Esophagus muscularis mucosa (tissue), 4 donors: ENCODE results near the gene USP10. TPM values are rescaled to one million over a fixed set of nuclear protein-coding genes. Genes with fewer than 3 reads are reported as not detected.

Experiments
- DNase-seq: peaks from one replicate; pipeline ENCODE4 v3.0.0-alpha.2; 2017; ENCODE audit errors: extremely low spot score
- H3K27ac ChIP-seq, 4 donors: fragments of 200-600 bp; sonication (generic); replicated peaks in 1 of 4; 1 replicate in 3 of 4; 2 replicates in 1 of 4; pipeline ENCODE4 v1.5.1; 2016 to 2019; ENCODE audit warnings: mild to moderate bottlenecking in 1 of 4
- H3K27me3 ChIP-seq, 4 donors: fragments of 200-600 bp; sonication (generic); one replicate each; pipeline versions ENCODE4 v1.5.1 to v1.6.0; 2016 to 2019
- H3K36me3 ChIP-seq, 4 donors: fragments of 200-600 bp; sonication (generic); one replicate each; pipeline ENCODE4 v1.5.1; 2016 to 2019
- H3K4me1 ChIP-seq, 4 donors: fragments of 200-600 bp; sonication (generic); one replicate each; pipeline ENCODE4 v1.5.1; 2016 to 2019
- H3K4me3 ChIP-seq, 4 donors: fragments of 200-600 bp; sonication (generic); 1 replicate in 2 of 4; 2 replicates in 2 of 4; pipeline ENCODE4 v1.5.1; 2016 to 2019; ENCODE audit warnings: mild to moderate bottlenecking in 4 of 4, moderate library complexity in 1 of 4
- H3K9me3 ChIP-seq, 4 donors: fragments of 200-600 bp; sonication (generic); 1 replicate in 3 of 4; 2 replicates in 1 of 4; pipeline ENCODE4 v1.5.1; 2016 to 2019
- CTCF ChIP-seq, 3 experiments: fragments of 200-600 bp in 2 of 3; fragments of 450-650 bp in 1 of 3; sonication (generic) in 2 of 3; IDR thresholded peaks; one replicate each; pipeline ENCODE4 v1.5.1; 2017 to 2019; ENCODE audit warnings: antibody characterized with exemption in 3 of 3, mild to moderate bottlenecking in 2 of 3, moderate library complexity in 1 of 3
- EP300 ChIP-seq: sonication (generic); formaldehyde crosslinking; IDR thresholded peaks from one replicate; pipeline ENCODE4 v1.6.1; 2017; ENCODE audit warnings: antibody characterized with exemption
- POLR2A ChIP-seq: fragments of 450-650 bp; IDR thresholded peaks from one replicate; pipeline ENCODE4 v1.6.1; 2017; ENCODE audit warnings: antibody characterized with exemption, moderate library complexity, mild to moderate bottlenecking, low read depth
- POLR2AphosphoS5 ChIP-seq, 2 donors: sonication (generic); formaldehyde crosslinking; IDR thresholded peaks; one replicate each; pipeline ENCODE4 v1.6.1; 2017; ENCODE audit warnings: antibody characterized with exemption in 2 of 2
- WGBS: methylation state at CpG from one replicate; pipeline ENCODE4 v1.1.5; 2018; 5-methylcytosine and 5-hydroxymethylcytosine counted together
- intact Hi-C: fragments of 100-400 bp; cut with DNase I; formaldehyde crosslinking; loops from one replicate; pipeline ENCODE4 v1.15.1; 2023
- total RNA-seq, 4 donors: library from RNA; depleted of rRNA; stranded (reverse); fragments of >200 nt; gene quantifications; one replicate each; pipeline versions ENCODE4 v1.1.0 to v1.2.1, GENCODE V29; 2016

USP10 gene
- total RNA-seq, 4 donors from 2014 or later, result 45.3 to 71.2 (median 59.3) TPM

GRCh38 chr16:84764970-84765369 lies 65.2 kb downstream of the USP10 start:
- TF ChIP-seq CTCF (IDR thresholded peaks at IDR 0.05), result no peak
- no peak for TF ChIP-seq POLR2AphosphoS5 (IDR thresholded peaks at IDR 0.05)
- TF ChIP-seq POLR2A, result no peak
- TF ChIP-seq EP300, result no peak
- Histone ChIP-seq H3K36me3 (peaks cover 19 to 92% (median 83%) of the 10 kb centered on the region in 4 donors), H3K9me3 (no peaks in the 10 kb centered on the region), H3K27ac (no peak overlapping the region), H3K4me1 (peaks cover 0 to 9% (median 2%) of the 10 kb centered on the region in 4 donors), H3K4me3 (no peak overlapping the region), H3K27me3 (no peaks in the 10 kb centered on the region)
- WGBS, result 83% methylated on average over 2 of the region's 2 CpGs
- intact Hi-C loops, result loop anchor here (5.0 kb wide), 1 partner anchor 102 kb away; no protein-coding TSS in a partner anchor
- no peak for DNase-seq

DNA sequence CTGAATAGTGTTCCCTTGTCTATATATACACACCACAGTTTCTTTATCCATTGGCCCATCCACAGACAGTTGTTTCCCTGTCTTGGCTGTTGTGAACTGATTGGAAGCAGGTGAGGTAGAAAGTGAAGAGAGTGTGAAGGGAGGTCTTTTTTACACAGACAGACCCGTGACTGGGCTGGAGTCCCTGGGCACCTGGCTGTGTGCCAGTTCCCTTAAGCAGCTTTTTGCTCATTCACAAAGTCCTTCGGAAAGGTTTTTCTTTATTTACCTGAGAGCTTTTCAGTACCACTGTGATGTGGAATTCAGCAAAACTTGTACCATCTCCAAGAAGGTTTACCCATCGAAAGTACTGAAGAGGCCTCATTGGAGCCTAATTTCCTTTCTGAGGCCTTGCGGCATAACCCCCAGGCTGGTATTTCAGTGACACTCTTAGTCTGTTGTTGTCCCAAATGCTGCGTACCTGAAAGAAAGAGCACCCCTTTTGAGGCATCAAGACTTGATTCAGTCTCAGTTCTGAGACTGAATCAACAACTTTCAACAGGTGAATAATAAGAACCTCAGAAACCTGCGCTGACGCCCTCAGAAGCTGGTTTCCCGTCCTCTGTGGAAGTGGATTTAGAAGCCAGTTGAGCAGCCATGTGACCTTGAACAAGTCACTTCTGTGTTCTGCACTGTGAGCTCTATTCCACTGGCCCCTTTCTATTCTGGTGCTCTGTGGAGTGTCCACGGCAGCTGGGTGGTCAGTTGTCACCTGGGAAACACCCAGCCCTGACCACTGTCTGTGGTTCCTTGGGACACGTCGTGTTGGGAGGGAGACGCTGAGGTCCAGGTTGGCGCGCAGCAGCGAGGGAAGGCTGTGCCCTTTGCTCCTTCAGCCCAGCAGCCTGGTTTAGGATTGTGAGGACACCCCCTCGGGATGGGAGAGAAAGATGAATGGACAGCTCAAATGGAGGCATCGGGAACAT lies 66.1 kb downstream of the USP10 start:
- Histone ChIP-seq H3K4me3 (no peak overlapping the region), H3K27me3 (no peaks in the 10 kb centered on the region), H3K27ac (peak overlapping the region in 1 of 4 donors; percentile 11), H3K4me1 (peaks cover 0 to 9% (median 2%) of the 10 kb centered on the region in 4 donors), H3K9me3 (no peaks in the 10 kb centered on the region), H3K36me3 (peaks cover 19 to 88% (median 80%) of the 10 kb centered on the region in 4 donors)
- DNase-seq, result no peak
- TF ChIP-seq POLR2A (no peak), EP300 (no peak), CTCF (IDR thresholded peaks at IDR 0.05) (no peak), POLR2AphosphoS5 (IDR thresholded peaks at IDR 0.05) (no peak)
- intact Hi-C loops, result loop anchor here (5.0 kb wide), 1 partner anchor 101 kb away; no protein-coding TSS in a partner anchor
- 87% methylated on average over 9 of the region's 17 CpGs for WGBS

- H3K36me3 ChIP-seq, result peaks cover 19 to 88% (median 78%) of the 10 kb centered on the region in 4 donors
- intact Hi-C loops, result loop anchor here (5.0 kb wide), 1 partner anchor 100 kb away; no protein-coding TSS in a partner anchor
- peak overlapping the region in 2 of 4 donors; percentile 21 to 23 for H3K27ac ChIP-seq
- WGBS, result 85% methylated on average over 11 of the region's 11 CpGs
- H3K4me3 ChIP-seq, result no peak overlapping the region
- no peaks in the 10 kb centered on the region for H3K27me3 ChIP-seq
- TF ChIP-seq EP300 (no peak), POLR2A (no peak), POLR2AphosphoS5 (IDR thresholded peaks at IDR 0.05) (no peak), CTCF (IDR thresholded peaks at IDR 0.05) (no peak)
- peaks cover 0 to 4% (median under 1%) of the 10 kb centered on the region in 4 donors for H3K4me1 ChIP-seq
- DNase-seq, result no peak
- H3K9me3 ChIP-seq, result no peaks in the 10 kb centered on the region
Observed at GRCh38 chr16:84766978-84767773, 67.4 kb downstream of the USP10 start.

DNA sequence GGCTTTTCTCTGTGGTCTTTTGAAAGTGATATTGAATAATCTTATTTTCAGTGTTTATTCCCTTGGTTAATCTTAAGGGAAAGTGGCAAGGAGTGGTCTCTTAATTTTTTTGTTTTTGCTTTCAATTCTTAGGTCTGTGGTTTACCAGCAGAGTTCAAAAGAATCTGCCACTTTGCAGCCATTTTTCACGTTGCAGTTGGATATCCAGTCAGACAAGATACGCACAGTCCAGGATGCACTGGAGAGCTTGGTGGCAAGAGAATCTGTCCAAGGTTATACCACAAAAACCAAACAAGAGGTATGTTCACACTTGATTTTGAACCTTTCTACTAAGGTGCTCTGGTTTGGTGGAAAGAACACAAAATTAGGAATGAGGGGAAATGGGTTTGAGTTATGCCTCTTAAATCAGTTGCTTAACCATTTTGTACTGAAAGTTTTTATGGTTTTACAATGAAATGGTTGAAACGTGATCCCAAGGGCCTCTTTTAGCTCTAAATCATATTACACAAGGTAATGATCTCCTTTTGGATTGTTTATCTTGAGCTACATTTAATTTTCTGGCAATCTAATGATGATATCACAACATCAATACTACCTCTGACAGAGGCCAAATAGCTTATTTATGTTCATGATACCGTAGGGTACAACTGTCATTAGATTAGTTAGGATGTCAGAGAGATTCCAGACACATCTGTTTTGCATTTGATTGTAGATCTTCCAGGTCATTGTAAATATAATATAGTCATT lies 68.4 kb downstream of the USP10 start:
- peaks cover 0 to 4% (median 0%) of the 10 kb centered on the region in 4 donors for H3K4me1 ChIP-seq
- H3K27me3 ChIP-seq, result no peaks in the 10 kb centered on the region
- TF ChIP-seq POLR2A (no peak), EP300 (no peak), CTCF (IDR thresholded peaks at IDR 0.05) (no peak), POLR2AphosphoS5 (IDR thresholded peaks at IDR 0.05) (no peak)
- H3K4me3 ChIP-seq, result no peak overlapping the region
- no peak overlapping the region for H3K27ac ChIP-seq
- DNase-seq, result no peak
- intact Hi-C loops, result loop anchor here (5.0 kb wide), 1 partner anchor 99 kb away; no protein-coding TSS in a partner anchor
- no peaks in the 10 kb centered on the region for H3K9me3 ChIP-seq
- 72% methylated on average over 4 of the region's 4 CpGs for whole genome bisulfite sequencing
- H3K36me3 ChIP-seq, result peaks cover 19 to 92% (median 80%) of the 10 kb centered on the region in 4 donors
